Muscle of back (tissue), 11 donors: ENCODE results near the gene TREML2. TPM values are rescaled to one million over a fixed set of nuclear protein-coding genes. Genes with fewer than 3 reads are reported as not detected.

Experiments
- DNase-seq, 3 donors: peaks; one replicate each; pipeline versions ENCODE4 v3.0.0 to v3.0.0-alpha.2; 2013
- polyA plus RNA-seq, 10 donors: library from polyadenylated mRNA; unstranded; fragments of 120-200 nt; gene quantifications; one replicate each; pipeline ENCODE4 v1.2.1, GENCODE V29; 2013; ENCODE audit not compliant: insufficient read length in 10 of 10

Gene TREML2
- polyA plus RNA-seq, 10 donors, result 0.07 to 0.33 (median 0.15) TPM; not detected in 1

DNA sequence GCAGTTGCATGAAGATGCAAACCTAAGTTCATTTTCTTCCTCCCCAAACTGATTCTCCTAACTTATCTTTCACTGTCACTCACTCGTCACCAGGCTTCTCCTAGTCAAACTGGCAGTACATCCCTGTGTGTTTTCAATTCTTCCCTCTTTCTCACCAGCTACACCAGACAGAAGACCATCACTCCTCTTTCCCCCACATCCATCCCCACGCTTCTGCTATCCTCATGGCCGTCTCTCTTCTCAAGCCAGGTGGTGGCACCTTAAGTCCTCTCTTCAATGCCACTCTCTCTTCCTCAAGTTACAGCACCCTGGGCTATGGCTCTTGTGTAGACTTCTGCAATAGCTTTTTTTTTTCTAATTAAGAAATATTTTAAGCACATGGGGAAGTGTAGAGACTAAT, 23.7 kb downstream of the TREML2 start:
- no peak for DNase-seq

DNA sequence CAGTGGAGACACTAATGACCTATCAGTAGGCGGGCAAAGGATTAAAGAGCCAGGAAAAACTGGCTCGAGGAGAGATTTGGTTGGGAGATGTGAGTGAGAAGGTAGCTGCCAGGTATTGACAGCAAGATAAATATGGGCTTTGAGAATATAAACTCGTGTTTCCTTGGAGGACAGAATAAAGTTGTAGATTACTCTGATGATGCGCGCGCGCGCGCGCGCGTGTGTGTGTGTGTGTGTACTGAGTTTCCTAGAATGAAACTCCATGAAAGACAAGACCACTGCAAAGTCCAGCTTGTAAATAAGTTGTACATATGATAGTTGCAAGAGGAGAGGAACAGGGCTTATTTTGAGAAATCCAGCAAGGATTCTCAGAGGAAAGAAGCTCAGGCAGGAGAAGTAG, 24.8 kb downstream of the TREML2 start:
- DNase-seq, result no peak

DNA sequence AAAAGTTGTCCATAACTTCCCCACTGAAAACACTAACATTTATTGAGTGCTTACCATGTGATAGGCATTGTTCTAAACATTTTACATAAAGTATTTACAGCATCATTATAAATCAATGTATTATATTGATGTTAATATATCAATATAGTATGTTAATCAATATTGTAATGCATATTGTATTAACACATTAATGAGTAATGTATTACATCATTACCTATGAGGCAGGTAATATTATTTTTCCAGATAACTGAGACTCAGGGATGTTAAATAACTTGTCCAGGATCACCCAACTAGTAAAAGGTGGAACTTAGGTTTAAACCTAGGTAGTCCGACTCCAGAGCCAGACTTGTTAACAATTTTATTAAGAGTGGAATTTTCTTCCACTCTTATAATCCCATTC, 25.9 kb downstream of the TREML2 start:
- no peak for DNase-seq

DNA sequence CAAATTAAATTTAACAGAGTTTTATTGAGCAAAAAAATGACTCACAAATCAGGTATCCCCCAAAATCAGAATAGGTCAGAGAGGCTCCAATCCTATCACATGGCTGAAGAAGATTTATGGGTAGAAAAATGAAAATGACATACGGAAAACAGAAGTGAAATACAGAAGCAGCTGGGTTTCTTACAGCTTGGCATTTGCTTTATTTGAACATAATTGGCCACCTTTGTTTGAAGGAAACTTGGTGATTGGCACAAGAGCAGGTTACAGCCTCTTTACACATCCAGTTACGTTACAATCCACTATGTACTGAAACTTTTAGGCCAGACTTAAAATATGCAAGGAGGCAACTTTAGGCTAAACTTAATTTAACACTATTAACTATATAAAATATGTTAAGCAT, 26.3 kb downstream of the TREML2 start:
- DNase-seq, result no peak

DNA sequence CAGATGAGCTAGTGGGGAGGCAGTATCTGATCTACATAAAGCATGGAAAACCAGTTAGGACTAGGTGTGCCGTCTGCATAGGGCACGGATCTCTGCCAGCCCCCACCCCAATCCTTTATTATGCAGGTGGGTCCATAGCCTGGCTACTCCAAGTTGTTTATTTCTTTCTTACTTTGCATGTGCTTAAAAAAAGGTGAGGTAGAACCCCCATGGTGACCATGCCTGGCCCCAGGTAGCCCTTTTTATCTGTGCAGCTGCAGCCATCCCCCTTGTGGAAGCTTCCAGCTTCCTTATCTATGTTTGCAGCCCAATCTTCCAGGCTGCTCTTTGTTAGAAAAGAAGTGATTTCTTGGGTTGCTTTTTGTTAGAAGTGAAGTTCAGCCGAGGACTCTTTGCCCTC, 29.0 kb downstream of the TREML2 start:
- DNase-seq, result no peak

DNA sequence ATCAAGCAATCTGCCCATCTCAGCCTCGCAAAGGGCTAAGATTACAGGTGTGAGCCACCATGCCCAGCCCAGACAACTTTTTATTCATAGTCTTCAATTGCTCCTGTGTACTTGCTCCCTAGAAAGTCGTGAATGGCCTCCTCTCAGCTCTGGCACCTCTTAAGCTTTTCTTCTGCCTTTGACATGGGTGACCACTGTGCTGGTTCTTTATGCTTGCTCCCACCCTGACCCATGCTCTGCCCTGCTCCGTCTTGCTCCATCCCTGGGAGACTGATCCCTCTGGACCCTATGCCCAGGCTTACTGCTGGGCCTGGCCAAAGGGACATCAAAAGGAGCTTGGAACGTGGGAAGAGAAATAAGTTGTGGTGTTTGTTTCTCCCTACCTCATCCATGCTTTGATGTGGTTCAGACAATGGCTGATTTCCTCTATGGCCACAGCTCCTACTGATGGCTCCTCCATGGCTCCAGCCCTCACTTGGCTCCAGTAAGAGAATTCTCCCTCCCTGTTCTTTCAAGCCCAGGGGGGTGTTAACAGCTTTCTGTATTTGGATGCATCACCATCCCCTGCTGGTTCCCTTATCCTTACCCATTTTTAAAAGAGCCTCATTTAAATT, 30.3 kb downstream of the TREML2 start:
- no peak for DNase-seq

DNA sequence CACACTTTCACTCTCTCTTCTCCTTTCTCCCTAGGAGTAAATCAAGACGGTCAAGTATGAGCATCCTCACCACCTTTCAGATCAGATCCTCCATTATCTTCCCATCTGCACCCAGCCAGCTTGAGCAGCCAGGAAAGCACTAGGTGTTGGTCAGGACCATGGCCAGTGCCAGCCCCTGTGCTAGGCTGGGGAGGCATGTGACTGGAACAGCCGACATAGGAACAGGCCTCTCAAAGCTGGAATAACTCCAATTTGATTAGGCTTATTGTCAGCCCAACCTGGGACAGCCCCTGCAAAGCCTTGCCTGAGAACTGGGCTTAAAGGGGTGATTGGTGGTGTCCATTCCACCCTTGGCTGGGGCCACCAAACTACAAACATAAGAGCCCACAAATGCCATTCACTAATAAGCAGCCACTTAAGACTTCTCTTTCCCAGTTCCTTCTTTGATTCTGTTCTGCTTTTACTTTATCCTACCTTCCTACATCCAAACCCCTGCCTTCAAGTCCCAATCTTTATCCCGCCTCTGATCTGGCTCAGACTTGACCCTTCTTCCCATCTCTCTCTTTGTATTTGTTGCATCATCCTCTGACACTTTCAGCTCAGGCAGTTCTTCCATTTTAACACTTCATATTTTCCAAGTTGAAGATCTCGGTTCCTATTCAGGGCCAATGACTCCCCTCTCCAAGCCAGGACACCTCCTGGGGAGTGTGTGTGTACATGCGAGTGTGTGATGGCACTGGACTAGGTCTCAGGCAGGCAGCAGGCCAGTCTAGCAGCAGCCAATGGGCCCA, 33.6 kb downstream of the TREML2 start:
- peak in 1 of 3 donors; percentile 34 for DNase-seq

DNA sequence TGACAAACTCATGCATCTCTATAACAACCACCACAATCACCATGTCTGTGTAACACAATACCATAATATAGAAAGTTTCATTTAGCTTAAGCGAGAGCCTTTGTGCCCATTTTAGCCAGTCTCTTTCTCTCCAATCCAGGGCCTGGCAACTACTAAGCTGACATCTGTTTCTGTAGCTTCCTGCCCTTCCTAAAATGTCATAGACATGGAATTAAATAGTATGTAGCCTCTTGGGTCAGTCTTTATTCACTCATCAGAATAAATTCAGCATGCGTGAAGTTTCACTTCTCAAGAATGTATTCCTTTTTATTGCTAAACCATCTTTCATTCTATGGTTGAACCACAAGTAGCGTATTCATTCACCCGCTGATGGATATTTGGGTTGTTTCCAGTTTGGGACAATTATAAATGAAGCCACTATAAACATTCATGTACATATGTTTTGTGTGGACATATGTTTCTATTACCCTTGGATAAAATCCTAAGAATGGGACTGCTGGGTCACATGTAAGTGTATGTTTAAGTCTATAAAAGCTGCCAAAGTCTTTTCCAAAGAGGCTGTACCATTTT, 36.3 kb downstream of the TREML2 start:
- no peak for DNase-seq

DNA sequence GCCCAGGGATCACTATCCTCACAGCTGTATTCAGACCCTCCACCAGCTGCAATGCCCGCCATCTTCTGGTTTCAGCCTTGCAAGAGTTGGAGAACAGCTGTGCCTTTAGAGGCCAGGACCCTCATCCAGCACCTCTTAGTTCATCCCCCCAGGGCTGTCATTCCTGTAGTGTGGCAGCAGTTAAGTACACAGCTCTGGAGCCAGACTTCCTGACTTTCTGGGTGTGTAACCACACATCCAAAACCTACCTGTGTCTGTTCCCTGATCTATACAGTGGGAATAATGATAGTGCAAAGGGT, 37.6 kb downstream of the TREML2 start:
- DNase-seq, result no peak

DNA sequence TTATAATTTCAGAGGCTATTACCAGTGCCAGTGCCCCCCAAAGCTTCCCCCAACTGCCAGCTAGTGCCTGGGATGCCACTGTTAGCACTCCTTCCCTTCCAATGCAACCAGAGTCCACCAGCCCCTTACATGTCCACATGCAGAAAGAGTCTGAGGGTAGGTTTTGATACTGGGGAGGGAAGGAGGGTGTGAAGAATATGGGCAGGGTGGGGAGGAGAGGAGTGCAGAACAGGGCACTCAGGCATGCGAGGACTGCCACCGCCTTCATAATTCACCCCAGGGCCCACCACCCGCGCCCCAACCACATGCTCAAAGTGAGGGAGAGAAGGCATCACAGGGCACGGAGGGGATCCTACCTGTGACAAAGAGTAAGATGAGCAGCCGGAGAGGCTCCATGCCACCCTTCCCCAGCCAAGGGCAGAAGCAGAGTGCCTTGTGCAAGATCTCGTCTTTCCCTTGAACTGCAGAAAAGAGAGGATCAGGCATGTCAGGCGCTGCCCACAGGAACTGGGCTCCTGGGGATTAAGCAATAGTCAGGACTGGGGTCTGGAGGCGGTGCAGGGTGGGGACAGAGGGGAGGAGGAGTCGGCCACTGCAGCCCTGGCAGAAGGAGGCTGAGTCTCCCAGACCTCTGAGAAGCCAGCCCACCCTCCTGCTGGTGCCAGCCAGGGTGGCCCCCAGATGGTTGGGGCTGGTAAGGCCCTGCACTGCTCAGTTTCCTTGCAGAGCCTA, 38.1 kb downstream of the TREML2 start, which contains the start of gene TREM2:
Gene TREM2 (minus strand): TSS at position 430 of the 732 bp plus-strand sequence. CDS start 34 bp downstream, at position 396.
- DNase-seq, result no peak

DNA sequence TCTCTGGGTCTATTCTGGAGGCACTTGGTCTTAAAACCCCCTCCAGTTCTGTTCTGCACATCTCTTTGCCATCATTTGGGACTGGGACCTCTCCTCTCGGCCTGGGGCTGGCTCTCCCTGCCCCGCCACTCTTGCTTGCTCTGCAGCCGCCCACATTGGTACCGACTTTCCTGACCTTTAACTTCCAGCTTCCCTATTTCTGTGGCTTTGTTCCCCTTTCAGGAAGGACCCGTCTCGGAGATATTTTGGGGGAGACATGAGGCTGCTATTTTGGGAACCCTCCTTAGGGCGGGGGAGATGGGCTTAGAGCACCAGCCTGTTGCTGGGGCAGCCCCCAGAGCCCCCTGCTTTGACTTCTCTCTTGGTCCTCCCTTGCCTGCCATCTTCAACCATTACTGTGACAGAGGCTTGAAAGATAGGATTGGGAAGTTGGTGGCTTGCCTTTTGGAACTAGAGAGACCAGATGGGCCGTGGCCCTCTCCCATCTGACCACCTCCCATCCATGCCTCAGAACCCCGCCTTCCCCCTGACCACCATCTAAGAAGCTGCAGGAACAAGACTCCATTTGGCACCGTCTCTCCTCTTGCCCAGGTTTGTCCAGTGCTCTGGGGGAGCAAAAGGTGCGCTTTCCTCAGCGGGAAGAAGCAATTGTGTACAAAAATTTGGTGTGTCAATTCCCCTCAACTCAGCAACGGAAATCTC, 38.9 kb downstream of the TREML2 start:
- DNase-seq, result no peak

DNA sequence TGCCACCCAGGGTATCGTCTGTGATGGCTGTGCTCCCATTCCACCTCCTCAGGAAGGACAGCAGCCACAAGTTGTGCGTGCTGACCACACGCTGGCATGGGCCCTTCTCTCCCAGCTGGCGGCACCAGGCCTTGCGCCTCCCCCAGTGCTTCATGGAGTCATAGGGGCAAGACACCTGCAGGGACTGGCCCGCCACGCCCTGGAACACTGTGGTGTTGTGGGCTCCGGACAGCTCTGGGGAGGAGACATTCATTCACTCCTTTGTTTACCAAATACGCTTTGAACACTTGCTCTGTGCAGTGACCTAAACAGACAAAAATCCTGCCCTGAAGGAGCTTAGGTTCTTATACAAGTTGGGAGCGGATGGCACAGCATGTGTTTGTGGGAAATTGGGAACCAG, 39.6 kb downstream of the TREML2 start:
- no peak for DNase-seq

DNA sequence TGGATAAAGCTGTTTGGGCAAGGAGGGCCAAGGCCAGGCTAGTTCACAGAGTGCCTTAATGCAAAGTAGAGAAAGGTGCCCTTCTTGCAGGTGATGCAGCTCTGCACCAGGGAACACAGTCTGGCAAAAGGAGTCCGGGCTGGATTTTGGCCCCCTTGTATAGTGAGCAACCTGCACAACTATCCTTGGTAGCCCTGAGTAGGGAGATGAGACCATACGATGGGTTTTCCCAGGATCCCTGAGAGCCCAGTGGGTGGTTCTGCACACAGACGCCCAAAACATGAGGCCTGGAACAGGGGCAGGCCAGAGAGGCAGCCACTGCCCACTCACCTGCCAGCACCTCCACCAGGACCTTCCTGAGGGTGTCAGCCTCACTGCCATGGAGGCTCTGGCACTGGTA, 40.0 kb downstream of the TREML2 start:
- no peak for DNase-seq

DNA sequence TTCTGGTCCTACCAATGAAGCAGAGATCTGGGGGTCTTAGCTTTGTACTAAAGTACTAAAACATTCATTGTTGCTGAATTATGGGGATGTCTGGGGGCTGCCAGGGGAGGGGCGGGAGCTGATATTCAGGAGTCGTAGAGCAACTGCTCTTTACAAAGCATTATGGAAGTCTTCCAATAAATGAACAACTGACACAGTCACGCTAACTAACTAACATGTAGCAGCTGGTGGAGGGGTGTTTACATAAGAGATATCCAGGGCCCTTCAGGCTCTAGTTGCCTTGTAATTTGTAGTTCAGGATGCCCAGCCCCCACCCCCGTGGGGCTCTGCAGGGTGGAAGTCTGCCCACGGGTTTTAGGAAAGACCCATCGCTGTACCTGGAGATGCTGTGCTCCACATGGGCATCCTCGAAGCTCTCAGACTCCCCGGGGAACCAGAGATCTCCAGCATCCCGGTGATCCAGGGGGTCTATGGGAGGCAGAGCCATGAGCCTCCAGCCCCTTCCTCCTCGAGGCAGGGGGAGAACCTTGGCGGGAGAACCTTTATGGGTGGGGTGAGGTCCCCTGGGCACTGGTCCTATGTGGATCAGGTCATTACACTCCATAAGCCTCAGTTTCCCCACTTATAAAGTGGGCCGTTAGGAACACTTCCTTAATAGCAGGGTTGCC, 41.4 kb downstream of the TREML2 start:
- DNase-seq, result peak in 2 of 3 donors; percentile 16 to 30

DNA sequence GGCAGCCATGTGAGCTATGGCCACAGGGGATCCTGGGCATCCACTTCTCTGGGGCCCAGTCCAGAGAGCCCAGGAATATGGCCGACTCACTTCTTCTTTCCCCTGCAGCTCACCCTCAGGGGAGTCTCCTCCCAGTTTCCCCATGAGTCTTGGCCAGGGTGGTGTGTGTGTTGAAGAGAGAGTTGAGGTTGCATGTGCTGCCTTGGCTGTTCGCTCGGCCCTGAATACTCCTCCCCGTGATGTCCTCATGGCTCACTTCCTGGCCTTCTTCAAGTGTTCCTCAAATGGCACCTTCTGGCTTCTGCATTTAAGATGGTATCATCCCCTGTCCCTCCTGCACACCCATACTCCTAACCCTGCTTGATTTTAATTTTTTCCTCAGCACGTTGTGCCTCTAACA, 43.6 kb downstream of the TREML2 start:
- DNase-seq, result no peak

DNA sequence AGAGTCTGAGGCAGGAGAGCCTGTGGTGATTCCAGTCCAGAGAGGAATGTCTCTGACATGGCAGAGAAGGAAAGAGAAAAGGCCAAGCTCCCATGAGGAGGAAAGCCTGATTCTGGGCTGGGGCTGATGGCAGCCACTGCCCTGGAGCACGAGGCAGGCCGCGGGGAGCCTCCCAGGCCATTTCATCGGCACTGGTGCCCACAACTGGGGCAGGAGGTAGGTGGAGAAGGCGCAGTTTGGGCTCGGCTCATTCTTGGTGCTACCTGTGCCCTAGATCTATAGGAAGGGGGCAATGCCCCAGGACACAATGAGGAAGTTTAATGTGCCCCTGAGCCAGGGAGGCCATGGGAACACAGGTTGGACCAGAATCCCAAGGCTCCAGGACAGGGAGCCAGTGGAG, 44.2 kb downstream of the TREML2 start:
- no peak for DNase-seq

DNA sequence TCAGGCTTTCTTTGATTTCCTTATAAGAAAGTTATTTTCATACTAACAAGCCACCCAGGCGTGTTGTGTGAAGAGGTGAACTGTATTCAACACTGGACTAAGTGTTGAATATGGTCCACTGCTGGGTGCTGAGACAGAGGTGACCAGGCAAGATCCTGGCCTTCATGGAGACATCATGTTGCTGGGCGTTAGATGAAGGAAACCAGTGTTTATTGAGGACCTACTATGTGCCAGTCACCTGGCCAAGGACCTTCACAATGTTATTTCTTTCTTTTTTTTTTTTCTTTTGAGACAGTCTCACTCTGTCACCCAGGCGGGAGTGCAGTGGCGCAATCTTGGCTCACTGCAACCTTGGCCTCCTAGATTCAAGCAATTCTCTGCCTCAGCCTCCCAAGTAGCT, 44.9 kb downstream of the TREML2 start:
- DNase-seq, result no peak

DNA sequence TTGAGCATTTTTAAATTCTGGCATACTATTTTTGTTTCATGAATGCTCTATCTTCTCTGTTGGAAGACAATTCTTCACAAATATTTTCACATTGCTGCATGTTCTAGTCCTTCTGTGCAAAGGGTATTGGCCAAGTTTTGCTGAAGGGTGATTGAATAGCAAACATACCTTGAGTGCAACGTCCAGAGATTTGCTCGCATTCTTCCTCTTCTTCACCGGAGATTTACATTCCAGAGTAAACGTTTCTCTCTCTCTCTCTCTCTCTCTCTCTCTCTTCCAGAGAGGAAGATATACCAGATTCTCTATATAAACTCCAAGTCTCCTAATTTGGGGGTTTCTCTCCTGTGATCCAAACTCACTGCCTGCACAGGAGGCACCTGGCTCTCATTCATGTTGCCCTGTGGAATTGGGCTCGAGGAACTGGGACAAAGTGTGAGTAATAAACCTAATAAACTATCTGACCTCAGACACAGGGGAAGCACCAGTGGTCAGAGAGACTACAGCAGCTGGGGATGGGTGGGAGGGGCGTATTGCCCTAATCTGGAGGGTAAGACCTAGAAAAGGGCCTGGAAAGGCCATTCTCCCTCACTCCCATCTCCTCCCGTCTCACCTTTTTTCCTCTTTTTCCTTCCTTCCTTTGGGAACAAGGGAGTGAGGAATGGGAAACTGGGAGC, 45.7 kb downstream of the TREML2 start:
- no peak for DNase-seq

DNA sequence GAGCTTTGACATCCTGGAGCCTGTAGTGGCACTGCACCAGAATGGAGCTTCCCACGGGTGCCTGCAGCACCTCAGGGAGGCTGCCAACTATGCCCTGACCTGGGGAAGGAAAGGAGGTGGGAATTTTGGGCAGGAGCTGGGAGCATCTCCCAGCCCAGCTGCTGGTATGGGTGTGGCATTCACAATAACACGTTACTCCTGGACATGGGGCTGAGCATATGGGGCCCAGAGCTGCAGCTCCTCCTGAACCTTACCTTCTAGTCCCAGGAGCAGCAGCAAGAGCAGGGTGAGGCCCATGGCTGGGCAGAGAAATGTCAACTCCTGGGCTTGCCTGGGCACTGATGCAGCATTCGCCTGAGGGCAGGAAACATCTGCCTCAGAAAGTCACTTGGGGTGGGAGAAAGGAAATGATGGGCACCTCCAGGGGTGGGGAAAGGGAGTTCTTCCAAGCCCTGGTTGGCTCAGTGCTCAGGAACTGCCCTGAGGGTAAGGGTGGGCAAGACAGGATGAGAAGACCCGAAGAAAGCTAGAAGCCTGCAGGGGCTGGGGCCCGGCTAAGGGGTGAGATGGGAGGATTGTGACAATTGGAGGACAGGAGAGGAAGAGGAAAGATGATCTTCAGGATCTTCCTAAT, 46.8 kb downstream of the TREML2 start, which contains the start of gene TREML1:
Gene TREML1 (minus strand): TSS at position 356 of the 634 bp plus-strand sequence. CDS start 59 bp downstream, at position 297.
- no peak for DNase-seq

DNA sequence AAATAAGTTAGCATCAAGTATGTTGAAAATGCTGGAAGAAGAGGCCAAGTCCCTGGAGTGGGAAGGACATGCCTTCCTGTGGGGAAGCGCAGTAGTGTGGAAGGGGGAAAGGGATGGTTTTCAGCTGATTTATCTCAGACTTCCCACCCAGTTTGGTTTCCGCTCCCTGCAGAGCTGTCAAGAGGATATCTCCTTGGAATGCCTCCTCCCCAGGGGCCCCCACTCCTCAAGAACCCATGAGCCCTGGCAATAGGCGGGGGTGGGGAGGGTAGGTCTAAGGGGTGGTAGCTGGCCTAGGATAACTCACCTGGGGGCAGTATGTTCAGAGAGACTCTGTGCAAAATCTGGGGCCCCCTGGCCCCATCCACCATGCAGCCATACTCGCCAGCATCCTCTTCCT, 47.5 kb downstream of the TREML2 start:
- DNase-seq, result no peak
